Neutrophil (primary cell): ENCODE results near the gene C1orf210.

Experiments
- H3K27ac ChIP-seq: fragments of 200-600 bp; sonication (generic); 2 replicates; pipeline ENCODE4 v1.5.1; 2016; ENCODE audit warnings: mild to moderate bottlenecking, moderate library complexity
- H3K27me3 ChIP-seq: fragments of 200-600 bp; sonication (generic); 2 replicates; pipeline ENCODE4 v1.6.0; 2016; ENCODE audit warnings: mild to moderate bottlenecking
- H3K36me3 ChIP-seq: fragments of 200-600 bp; sonication (generic); 2 replicates; pipeline ENCODE4 v1.5.1; 2017
- H3K4me1 ChIP-seq, 2 experiments: fragments of 200-600 bp in 1 of 2; sonication (generic) in 1 of 2; 1 replicate in 1 of 2; 2 replicates in 1 of 2; pipeline versions ENCODE4 v1.5.1 to v1.6.1; 2013 to 2016; ENCODE audit warnings: low read depth in 1 of 2, low read length in 1 of 2, mild to moderate bottlenecking in 1 of 2, moderate library complexity in 1 of 2; ENCODE audit not compliant: control insufficient read depth in 1 of 2, insufficient read depth in 1 of 2
- H3K4me3 ChIP-seq, 2 experiments: fragments of 200-600 bp in 1 of 2; sonication (generic) in 1 of 2; 1 replicate in 1 of 2; 2 replicates in 1 of 2; pipeline ENCODE4 v1.5.1; 2013 to 2016; ENCODE audit warnings: low read depth in 1 of 2, low read length in 1 of 2, mild to moderate bottlenecking in 1 of 2, moderate library complexity in 1 of 2
- H3K9me3 ChIP-seq: fragments of 200-600 bp; sonication (generic); 2 replicates; pipeline ENCODE4 v1.5.1; 2016
- TF ChIP-seq, protein P1 (sequence below): fragments of 200-600 bp; sonication (generic); IDR thresholded peaks from 2 replicates; pipeline ENCODE4 v1.5.1; 2016; ENCODE audit warnings: antibody characterized with exemption

The C1orf210 gene

DNA sequence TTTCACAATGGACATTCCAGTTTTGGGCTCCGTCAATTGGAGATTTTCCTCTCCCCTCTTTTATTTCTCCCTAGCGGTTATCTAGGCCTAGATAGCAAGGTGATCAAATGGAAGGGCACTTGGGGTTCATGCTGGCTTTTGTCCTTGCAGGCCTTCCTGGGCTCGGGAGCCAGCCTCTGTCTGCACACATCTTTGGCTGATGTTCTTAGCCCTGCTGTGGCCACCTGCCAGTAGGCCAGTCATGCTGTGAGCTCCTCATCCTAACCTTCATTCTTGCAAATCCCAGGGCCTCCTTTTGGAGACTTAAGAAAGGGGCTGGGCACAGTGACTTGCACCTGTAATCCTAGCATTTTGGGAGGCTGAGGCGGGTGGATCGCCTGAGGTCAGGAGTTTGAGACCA, 28.9 kb upstream of the C1orf210 start:
- no peaks in the 10 kb centered on the region for H3K9me3 ChIP-seq

DNA sequence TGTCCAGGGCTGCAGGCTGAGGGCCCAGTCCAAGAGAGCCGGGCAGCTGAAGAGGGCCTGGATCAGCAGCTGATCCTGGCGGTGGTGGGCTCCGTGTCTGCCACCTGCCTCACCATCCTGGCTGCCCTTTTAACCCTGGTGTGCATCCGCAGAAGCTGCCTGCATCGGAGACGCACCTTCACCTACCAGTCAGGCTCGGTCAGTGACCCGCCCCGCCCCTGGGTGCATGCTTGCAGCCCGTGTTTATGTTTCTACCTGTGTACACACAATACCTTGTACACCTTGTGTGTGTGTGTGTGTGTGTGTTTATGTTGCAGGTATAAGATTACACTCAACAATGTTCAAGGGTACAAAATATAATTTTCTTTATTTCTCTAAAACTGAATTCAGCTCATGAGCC, 28.4 kb upstream of the C1orf210 start:
- no peaks in the 10 kb centered on the region for H3K4me1 ChIP-seq
- TF ChIP-seq, protein P1, sequence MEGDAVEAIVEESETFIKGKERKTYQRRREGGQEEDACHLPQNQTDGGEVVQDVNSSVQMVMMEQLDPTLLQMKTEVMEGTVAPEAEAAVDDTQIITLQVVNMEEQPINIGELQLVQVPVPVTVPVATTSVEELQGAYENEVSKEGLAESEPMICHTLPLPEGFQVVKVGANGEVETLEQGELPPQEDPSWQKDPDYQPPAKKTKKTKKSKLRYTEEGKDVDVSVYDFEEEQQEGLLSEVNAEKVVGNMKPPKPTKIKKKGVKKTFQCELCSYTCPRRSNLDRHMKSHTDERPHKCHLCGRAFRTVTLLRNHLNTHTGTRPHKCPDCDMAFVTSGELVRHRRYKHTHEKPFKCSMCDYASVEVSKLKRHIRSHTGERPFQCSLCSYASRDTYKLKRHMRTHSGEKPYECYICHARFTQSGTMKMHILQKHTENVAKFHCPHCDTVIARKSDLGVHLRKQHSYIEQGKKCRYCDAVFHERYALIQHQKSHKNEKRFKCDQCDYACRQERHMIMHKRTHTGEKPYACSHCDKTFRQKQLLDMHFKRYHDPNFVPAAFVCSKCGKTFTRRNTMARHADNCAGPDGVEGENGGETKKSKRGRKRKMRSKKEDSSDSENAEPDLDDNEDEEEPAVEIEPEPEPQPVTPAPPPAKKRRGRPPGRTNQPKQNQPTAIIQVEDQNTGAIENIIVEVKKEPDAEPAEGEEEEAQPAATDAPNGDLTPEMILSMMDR = no peak

More for the DNA sequence above, 28.9 kb upstream of the C1orf210 start:
- Histone ChIP-seq H3K27ac (no peak overlapping the region), H3K27me3 (no peaks in the 10 kb centered on the region), H3K4me1 (no peaks in the 10 kb centered on the region), H3K4me3 (no peak overlapping the region), H3K36me3 (no peaks in the 10 kb centered on the region)
- TF ChIP-seq, protein P1 = no peak

DNA sequence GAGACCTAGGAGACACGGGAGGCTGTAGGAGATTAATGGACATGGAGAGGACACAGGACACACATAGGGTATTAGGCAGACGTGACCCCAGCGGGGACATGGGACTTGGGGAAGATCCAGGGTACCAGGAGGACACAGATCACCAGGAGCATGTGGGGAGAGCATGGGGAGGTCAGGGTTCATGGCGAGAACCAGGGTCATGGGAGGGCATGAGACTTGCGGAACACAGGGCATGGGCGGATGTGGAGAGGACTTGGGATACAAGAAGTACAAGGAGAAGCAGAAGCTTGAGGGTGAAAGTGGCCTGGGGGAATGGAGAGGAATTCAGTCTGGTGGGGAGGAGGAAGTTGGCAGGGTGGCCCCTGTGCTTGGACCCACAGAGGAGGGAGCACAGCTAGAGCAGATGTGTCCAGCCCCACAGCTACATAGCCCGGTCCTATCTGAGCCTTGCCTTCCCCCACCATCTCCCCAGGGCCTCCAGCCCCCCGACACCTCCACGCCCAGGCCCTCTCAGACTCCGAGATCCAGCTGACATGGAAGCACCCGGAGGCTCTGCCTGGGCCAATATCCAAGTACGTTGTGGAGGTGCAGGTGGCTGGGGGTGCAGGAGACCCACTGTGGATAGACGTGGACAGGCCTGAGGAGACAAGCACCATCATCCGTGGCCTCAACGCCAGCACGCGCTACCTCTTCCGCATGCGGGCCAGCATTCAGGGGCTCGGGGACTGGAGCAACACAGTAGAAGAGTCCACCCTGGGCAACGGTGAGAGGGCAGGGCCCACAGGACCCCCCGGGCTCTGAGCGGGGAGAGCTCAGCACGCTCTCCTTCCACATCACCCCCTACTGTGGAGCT, 27.5 kb upstream of the C1orf210 start:
- Histone ChIP-seq H3K4me3 (no peak overlapping the region), H3K4me1 (no peaks in the 10 kb centered on the region), H3K27ac (no peak overlapping the region), H3K27me3 (no peaks in the 10 kb centered on the region), H3K9me3 (no peaks in the 10 kb centered on the region), H3K36me3 (no peaks in the 10 kb centered on the region)
- TF ChIP-seq, protein P1 = no peak

More for the DNA sequence above, 28.4 kb upstream of the C1orf210 start:
- Histone ChIP-seq H3K4me3 (no peak overlapping the region), H3K27ac (no peak overlapping the region), H3K27me3 (no peaks in the 10 kb centered on the region), H3K9me3 (no peaks in the 10 kb centered on the region), H3K36me3 (no peaks in the 10 kb centered on the region)

DNA sequence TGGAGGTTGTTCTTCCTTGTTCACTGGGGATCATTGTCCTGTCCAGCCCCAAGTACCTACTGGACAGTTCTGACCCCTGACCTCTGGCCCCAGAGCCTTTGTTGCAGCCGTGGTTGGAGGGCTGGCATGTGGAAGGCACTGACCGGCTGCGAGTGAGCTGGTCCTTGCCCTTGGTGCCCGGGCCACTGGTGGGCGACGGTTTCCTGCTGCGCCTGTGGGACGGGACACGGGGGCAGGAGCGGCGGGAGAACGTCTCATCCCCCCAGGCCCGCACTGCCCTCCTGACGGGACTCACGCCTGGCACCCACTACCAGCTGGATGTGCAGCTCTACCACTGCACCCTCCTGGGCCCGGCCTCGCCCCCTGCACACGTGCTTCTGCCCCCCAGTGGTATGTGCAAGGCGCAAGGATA, 26.8 kb upstream of the C1orf210 start:
- TF ChIP-seq, protein P1 = no peak
- Histone ChIP-seq H3K9me3 (no peaks in the 10 kb centered on the region), H3K36me3 (no peaks in the 10 kb centered on the region), H3K27me3 (no peaks in the 10 kb centered on the region), H3K4me1 (no peaks in the 10 kb centered on the region), H3K27ac (no peak overlapping the region), H3K4me3 (no peak overlapping the region)

DNA sequence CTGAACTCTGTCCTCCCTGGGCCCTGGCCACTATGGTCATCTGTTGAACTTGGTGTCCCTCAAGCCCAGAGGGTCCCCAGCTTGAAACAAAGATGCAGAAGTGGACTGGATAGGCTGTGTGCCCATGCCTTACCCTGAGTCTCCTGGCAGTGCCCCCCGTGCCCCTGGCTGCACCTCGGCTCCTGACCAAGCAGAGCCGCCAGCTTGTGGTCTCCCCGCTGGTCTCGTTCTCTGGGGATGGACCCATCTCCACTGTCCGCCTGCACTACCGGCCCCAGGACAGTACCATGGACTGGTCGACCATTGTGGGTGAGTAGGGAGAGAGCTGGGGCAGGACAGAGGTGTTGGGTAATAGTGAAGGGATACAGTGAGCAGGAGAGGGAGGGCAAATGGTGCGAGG, 26.1 kb upstream of the C1orf210 start:
- TF ChIP-seq, protein P1 = no peak
- H3K27ac ChIP-seq = no peak overlapping the region
- no peaks in the 10 kb centered on the region for H3K36me3 ChIP-seq
- no peak overlapping the region for H3K4me3 ChIP-seq
- H3K4me1 ChIP-seq = no peaks in the 10 kb centered on the region
- no peaks in the 10 kb centered on the region for H3K9me3 ChIP-seq
- no peaks in the 10 kb centered on the region for H3K27me3 ChIP-seq
